Smooth muscle cell (in vitro differentiated cells): ENCODE results near the gene TCERG1L. TPM values are rescaled to one million over a fixed set of nuclear protein-coding genes. Genes with fewer than 3 reads are reported as not detected.

Experiments
- DNase-seq: peaks from one replicate; lab custom pipeline; 2025; ENCODE audit not compliant: unreplicated experiment; lab: John Stamatoyannopoulos, UW
- H2AFZ ChIP-seq: fragments of 200-600 bp; sonication (generic); 2 replicates; pipeline ENCODE4 v1.6.0; 2016; ENCODE audit warnings: antibody characterized with exemption, low read depth, mild to moderate bottlenecking
- H3F3A ChIP-seq: fragments of 200-600 bp; sonication (generic); 2 replicates; pipeline ENCODE4 v1.6.0; 2017; ENCODE audit warnings: antibody characterized with exemption, low read depth
- H3K27ac ChIP-seq: fragments of 200-600 bp; sonication (generic); 2 replicates; pipeline ENCODE4 v1.5.1; 2016; ENCODE audit warnings: low read depth, mild to moderate bottlenecking
- H3K27me3 ChIP-seq: fragments of 200-600 bp; sonication (generic); 2 replicates; pipeline ENCODE4 v1.6.1; 2016; ENCODE audit warnings: low read depth, mild to moderate bottlenecking
- H3K36me3 ChIP-seq: fragments of 200-600 bp; sonication (generic); 2 replicates; pipeline ENCODE4 v1.5.1; 2016; ENCODE audit warnings: low read depth
- H3K4me1 ChIP-seq: fragments of 200-600 bp; sonication (generic); 2 replicates; pipeline ENCODE4 v1.5.1; 2016; ENCODE audit warnings: low read depth
- H3K4me2 ChIP-seq: fragments of 200-600 bp; sonication (generic); 2 replicates; pipeline ENCODE4 v1.6.0; 2016; ENCODE audit warnings: mild to moderate bottlenecking
- H3K4me3 ChIP-seq: fragments of 200-600 bp; sonication (generic); 2 replicates; pipeline ENCODE4 v1.5.1; 2016; ENCODE audit warnings: mild to moderate bottlenecking
- H3K79me2 ChIP-seq: fragments of 200-600 bp; sonication (generic); 2 replicates; pipeline ENCODE4 v1.6.0; 2016; ENCODE audit warnings: low read depth, mild to moderate bottlenecking
- H3K9ac ChIP-seq: fragments of 200-600 bp; sonication (generic); 2 replicates; pipeline ENCODE4 v1.6.0; 2016; ENCODE audit warnings: low read depth
- H3K9me3 ChIP-seq: fragments of 200-600 bp; sonication (generic); replicated peaks from 2 replicates; pipeline ENCODE4 v1.5.1; 2016; ENCODE audit warnings: low read depth
- H4K20me1 ChIP-seq: fragments of 200-600 bp; sonication (generic); 2 replicates; pipeline ENCODE4 v1.6.0; 2016; ENCODE audit warnings: low read depth
- CTCF ChIP-seq: fragments of 200-600 bp; sonication (generic); IDR thresholded peaks from 2 replicates; pipeline ENCODE4 v1.5.1; 2017; ENCODE audit warnings: borderline replicate concordance, mild to moderate bottlenecking, antibody characterized with exemption; ENCODE audit not compliant: insufficient read depth, poor library complexity, severe bottlenecking
- WGBS: methylation state at CpG from one replicate; pipeline ENCODE4 v1.1.7; 2016; ENCODE audit warnings: low lambda C conversion rate; 5-methylcytosine and 5-hydroxymethylcytosine counted together
- polyA plus RNA-seq: library from polyadenylated mRNA; unstranded; fragments of >200 nt; fragmentation: Nextera tagmentation; extraction: Ambion mirVana; gene quantifications from 2 replicates; pipeline ENCODE4 v1.2.1, GENCODE V29; 2016
- total RNA-seq: library from RNA; depleted of rRNA; stranded (reverse); fragments of >200 nt; gene quantifications from 2 replicates; pipeline ENCODE4 v1.2.3, GENCODE V29; 2014

Gene TCERG1L
- total and polyA plus RNA-seq, 2 experiments from 2014 or later: not detected

GRCh38 chr10:131277969-131278368, 33.6 kb downstream of the TCERG1L start:
- Histone ChIP-seq H4K20me1 (no peaks in the 10 kb centered on the region), H3F3A (no peaks in the 10 kb centered on the region), H3K4me3 (no peak overlapping the region), H3K4me2 (no peak overlapping the region), H3K27ac (no peak overlapping the region), H3K79me2 (no peaks in the 10 kb centered on the region), H3K9me3 (no peaks in the 10 kb centered on the region), H3K36me3 (no peaks in the 10 kb centered on the region), H3K4me1 (no peaks in the 10 kb centered on the region), H3K9ac (no peak overlapping the region), H3K27me3 (peaks cover 10% of the 10 kb centered on the region), H2AFZ (no peak overlapping the region)
- 87% methylated on average over 12 of the region's 12 CpGs for WGBS
- no peak for TF ChIP-seq CTCF
- DNase-seq: no peak

- TF ChIP-seq CTCF: no peak
- Histone ChIP-seq H3K27me3 (peaks cover 10% of the 10 kb centered on the region), H3K4me2 (no peak overlapping the region), H3K27ac (no peak overlapping the region), H4K20me1 (no peaks in the 10 kb centered on the region), H3K9ac (no peak overlapping the region), H3K4me1 (no peaks in the 10 kb centered on the region), H3K79me2 (no peaks in the 10 kb centered on the region), H3K36me3 (no peaks in the 10 kb centered on the region), H3F3A (no peaks in the 10 kb centered on the region), H2AFZ (no peak overlapping the region), H3K4me3 (no peak overlapping the region), H3K9me3 (no peaks in the 10 kb centered on the region)
- no peak for DNase-seq
- WGBS: 83% methylated on average over 12 of the region's 12 CpGs
Measured at GRCh38 chr10:131277278-131277677, 34.2 kb downstream of the TCERG1L start.

- Histone ChIP-seq H3K79me2 (no peaks in the 10 kb centered on the region), H3K4me3 (no peak overlapping the region), H3K4me1 (no peaks in the 10 kb centered on the region), H2AFZ (no peak overlapping the region), H3K27me3 (peaks cover 10% of the 10 kb centered on the region), H3K4me2 (no peak overlapping the region), H3K27ac (no peak overlapping the region), H3K36me3 (no peaks in the 10 kb centered on the region), H3K9me3 (no peaks in the 10 kb centered on the region), H3F3A (no peaks in the 10 kb centered on the region), H3K9ac (no peak overlapping the region), H4K20me1 (no peaks in the 10 kb centered on the region)
- DNase-seq: no peak
- 93% methylated on average over 4 of the region's 4 CpGs for WGBS
- TF ChIP-seq CTCF: no peak
Measured at GRCh38 chr10:131275691-131276090, 35.8 kb downstream of the TCERG1L start.

- no peak for DNase-seq
- Histone ChIP-seq H3K36me3 (no peaks in the 10 kb centered on the region), H3K4me1 (no peaks in the 10 kb centered on the region), H3K27me3 (peaks cover 10% of the 10 kb centered on the region), H3K9ac (no peak overlapping the region), H3F3A (no peaks in the 10 kb centered on the region), H3K4me3 (no peak overlapping the region), H2AFZ (no peak overlapping the region), H3K9me3 (no peaks in the 10 kb centered on the region), H3K27ac (no peak overlapping the region), H4K20me1 (no peaks in the 10 kb centered on the region), H3K4me2 (no peak overlapping the region), H3K79me2 (no peaks in the 10 kb centered on the region)
- 89% methylated on average over 5 of the region's 5 CpGs for WGBS
- TF ChIP-seq CTCF: no peak
Measured at GRCh38 chr10:131274883-131275282, 36.6 kb downstream of the TCERG1L start.
